Activated CD8-positive, alpha-beta memory T cell treated with anti-CD3 and anti-CD28 coated beads, Interleukin-2, amount 50 U/mL, for 1 hour (primary cell): ENCODE data around the gene ITGAX.
"Not testable (repeated sequence)": the region's sequence is repeated elsewhere in the genome, so short reads cannot be mapped to it uniquely, and the experiment has no call there.

Source experiments
- DNase-seq: peaks from one replicate; pipeline ENCODE4 v3.0.0-alpha.2; 2020; ENCODE audit errors: extremely low read depth

ITGAX gene

DNA sequence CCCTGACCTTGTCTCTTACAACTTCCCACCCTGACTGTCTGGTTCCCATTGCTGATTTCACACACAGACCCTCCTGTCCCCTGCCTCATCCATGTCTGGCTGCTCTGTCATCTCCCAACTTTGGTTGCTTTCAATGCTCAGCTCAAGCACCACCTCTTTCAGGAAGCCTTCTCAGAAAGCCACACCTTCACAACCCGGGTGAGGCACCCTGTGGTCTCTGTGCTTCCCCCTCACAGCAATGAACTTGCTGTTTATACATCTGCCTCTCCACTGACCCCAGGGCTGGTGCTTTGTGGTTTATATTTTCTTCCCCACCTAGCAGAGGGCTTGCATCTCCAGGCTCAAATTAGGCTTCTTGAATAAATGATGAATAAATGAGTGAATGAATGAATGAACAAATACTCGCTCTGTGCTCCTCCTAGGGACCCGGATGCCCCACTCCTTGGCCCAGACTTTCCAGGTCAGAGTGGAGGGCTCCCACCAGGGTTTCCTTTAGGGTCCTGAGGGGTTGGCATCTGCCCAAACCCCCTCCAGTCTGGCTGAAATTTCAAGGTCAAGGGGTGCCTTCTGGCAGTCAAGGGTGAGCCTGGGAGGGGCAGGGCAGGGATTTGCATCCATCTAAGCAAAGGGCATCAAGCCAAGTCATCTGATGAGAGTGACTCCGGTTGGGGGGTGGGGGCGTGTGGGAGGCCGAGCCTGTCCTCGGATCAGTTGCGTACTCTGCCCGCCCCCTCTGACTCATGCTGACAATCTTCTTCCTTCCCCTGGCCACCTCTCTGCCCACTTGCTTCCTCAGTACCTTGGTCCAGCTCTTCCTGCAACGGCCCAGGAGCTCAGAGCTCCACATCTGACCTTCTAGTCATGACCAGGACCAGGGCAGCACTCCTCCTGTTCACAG is at the start of gene ITGAX:
Gene ITGAX (plus strand): TSS at position 783 of the 898 bp plus-strand sequence. CDS start 79 bp downstream, at position 862.
- DNase-seq: no peak

GRCh38 chr16:31305219-31305618 is 49.8 kb upstream of the ITGAX start:
- no peak for DNase-seq

GRCh38 chr16:31308381-31308780 is 46.6 kb upstream of the ITGAX start:
- not testable (repeated sequence) for DNase-seq

DNA sequence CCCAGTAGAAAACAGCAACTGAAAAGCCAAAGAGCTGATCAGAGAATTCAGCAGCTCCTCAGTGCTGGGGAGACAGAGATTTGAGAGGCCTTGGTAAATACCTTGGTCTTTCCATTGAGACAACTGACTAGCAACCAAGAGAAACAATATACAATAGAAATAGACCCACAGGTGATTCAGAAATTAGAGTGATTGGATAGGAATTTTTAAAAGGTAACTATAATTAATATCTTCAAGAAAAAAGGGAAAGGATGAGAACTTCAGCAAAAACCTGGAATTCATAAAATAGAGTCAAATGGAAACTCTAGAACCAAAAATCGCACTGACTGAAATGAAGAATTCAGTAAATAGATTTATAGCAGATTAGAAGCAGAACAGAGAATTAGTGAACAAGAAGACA is 32.5 kb upstream of the ITGAX start:
- DNase-seq: no peak

GRCh38 chr16:31323959-31324629 is 30.9 kb upstream of the ITGAX start:
- DNase-seq: no peak

GRCh38 chr16:31325171-31325570 is 29.8 kb upstream of the ITGAX start:
- DNase-seq: no peak

DNA sequence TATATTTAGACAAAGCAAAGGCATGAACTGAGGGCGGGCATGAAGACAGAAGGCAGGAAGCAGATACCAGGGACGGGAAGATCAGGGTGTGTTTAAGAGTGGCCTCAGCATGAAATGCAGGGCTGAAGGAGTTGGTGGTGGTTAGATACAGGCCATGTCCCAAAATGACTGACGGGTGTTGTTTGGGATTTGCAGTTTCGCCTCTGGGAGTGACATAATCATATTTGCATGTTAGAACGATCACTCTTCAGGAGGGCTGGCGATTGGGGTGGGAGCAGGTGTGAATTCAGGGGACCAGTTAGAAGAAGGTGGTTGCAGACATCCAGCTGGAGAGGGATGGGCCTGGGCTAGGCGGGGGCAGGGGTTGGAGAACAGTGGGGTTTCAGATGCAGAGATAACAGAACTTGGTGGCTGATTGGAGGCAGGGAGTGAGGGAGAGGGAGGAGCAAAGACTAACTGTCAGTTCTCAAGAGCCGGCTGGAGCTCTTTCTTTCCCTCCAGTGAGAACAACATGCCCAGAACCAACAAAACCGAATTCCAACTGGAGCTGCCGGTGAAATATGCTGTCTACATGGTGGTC is 27.2 kb upstream of the ITGAX start:
- DNase-seq: no peak

- no peak for DNase-seq
Observed at GRCh38 chr16:31328322-31329052, 26.5 kb upstream of the ITGAX start.

DNA sequence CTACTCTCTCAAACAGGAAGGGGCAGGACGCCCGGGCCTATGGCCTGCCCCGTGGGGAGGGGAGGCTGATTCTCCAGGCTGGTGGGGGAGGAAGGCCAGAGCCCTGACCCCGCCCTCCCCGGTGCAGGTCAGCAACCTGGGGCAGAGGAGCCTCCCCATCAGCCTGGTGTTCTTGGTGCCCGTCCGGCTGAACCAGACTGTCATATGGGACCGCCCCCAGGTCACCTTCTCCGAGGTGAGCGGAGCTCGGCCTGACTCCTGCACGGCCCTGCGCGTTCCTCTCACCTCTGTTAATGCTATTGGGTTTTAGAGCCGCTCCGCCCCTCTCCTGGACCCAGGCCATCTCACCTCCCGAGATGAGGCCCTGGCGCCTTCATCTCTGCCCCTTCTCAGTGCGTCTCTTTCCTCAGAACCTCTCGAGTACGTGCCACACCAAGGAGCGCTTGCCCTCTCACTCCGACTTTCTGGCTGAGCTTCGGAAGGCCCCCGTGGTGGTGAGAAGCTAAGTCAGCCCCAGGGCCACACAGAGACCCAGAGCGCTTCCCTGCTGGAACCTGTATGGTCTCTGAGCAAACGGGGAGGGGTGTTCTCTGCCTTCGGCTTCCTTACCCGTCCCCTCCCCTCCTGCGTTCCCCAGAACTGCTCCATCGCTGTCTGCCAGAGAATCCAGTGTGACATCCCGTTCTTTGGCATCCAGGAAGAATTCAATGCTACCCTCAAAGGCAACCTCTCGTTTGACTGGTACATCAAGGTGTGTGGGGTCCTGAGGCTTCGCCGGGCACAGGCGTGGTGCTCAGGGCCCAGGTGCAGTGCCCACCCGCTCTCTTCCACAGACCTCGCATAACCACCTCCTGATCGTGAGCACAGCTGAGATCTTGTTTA is 25.1 kb upstream of the ITGAX start:
- no peak for DNase-seq

DNA sequence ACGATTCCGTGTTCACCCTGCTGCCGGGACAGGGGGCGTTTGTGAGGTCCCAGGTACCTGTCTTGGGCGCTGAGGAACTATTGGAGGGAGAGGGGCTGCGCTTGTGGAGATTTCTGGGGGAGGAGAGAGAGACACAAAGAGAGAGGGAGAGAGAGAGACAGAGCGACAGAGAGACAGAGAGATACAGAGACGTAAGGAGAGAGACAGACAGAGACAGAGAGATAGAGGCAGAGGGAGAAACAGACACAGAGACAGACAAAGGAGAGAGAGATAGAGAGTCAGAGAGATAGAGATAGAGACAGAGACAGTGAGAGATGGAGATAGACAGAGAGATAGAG is 24.5 kb upstream of the ITGAX start:
- DNase-seq: no peak

GRCh38 chr16:31331141-31331764 is 23.7 kb upstream of the ITGAX start:
- no peak for DNase-seq

DNA sequence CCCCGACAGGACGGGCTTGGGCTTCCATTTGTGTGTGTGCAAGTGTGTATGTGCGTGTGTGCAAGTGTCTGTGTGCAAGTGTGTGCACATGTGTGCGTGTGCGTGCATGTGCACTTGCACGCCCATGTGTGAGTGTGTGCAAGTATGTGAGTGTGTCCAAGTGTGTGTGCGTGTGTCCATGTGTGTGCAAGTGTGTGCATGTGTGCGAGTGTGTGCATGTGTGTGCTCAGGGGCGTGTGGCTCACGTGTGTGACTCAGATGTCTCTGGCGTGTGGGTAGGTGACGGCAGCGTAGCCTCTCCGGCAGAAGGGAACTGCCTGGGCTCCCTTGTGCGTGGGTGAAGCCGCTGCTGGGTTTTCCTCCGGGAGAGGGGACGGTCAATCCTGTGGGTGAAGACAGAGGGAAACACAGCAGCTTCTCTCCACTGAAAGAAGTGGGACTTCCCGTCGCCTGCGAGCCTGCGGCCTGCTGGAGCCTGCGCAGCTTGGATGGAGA is 23.1 kb upstream of the ITGAX start:
- DNase-seq: no peak

DNA sequence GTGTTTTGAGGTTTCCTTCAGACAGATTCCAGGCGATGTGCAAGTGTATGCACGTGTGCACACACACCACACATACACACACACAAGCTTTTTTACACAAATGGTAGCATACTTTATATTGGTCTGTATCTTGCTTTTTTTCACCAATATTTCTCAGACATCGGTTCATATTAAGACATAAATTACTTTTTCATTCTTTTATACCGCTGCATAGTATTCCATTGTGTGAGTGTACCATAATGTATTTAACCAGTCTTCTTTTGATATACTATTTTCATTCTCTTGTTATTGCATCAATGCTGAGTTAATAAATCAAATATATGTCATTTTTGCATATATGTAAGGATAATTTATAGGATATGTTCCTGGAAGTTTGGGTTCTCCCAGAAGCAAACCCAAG is 22.4 kb upstream of the ITGAX start:
- DNase-seq: no peak

- DNase-seq: no peak
Observed at GRCh38 chr16:31333686-31334649, 21.0 kb upstream of the ITGAX start.

DNA sequence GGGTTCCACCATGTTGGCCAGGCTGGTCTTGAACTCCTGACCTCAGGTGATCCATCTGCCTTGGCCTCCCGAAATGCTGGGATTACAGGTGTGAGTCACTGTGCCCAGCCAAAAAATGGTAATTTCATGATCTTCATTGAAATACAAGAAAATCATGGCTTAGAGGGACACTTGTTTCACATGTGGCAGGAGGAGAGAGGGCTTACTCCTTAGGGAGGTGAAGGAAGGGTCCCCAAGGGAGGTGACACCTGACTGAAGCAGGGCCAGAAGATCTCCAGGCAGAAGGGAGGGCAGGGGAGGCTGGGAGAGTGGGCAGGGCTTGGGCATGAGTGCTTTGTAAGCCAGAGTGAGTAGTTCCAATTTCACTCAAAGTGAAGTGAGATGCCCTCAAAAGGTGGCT is 20.0 kb upstream of the ITGAX start:
- no peak for DNase-seq

DNA sequence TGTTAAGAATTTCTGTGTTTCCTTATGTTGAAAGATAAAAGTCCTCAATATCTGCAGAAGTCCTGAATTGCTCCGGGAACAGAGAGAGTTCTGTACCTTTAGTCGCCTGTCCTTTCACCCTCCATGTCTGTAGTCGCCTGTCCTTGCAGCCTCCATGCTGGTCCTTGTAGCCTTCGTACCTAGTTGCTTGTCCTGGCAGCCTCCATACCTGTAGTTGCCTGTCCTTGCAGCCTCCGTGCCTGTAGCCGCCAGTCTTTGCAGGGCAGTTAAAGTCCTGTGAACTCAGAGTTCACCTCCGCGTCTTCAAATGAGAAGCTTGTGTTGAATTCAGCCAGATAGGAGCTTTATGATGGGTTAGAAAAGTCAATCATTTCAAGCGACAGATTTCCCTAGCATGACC is 19.5 kb upstream of the ITGAX start:
- DNase-seq: no peak

DNA sequence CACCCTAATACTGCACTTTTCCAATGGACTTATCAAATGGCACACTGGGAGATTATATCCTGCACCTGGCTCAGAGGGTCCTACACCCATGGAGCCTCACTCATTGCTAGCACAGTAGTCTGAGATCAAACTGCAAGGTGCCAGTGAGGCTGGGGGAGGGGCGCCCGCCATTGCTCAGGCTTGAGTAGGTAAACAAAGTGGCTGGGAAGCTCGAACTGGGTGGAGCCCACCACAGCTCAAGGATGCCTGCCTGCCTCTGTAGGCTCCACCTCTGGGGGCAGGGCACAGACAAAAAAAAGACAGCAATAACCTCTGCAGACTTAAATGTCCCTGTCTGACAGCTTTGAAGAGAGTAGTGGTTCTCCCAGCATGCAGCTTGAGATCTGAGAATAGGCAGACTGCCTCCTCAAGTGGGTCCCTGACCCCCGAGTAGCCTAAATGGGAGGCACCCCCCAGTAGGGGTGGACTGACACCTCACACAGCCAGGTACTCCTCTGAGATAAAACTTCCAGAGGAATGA is 16.8 kb upstream of the ITGAX start:
- not testable (repeated sequence) for DNase-seq

DNA sequence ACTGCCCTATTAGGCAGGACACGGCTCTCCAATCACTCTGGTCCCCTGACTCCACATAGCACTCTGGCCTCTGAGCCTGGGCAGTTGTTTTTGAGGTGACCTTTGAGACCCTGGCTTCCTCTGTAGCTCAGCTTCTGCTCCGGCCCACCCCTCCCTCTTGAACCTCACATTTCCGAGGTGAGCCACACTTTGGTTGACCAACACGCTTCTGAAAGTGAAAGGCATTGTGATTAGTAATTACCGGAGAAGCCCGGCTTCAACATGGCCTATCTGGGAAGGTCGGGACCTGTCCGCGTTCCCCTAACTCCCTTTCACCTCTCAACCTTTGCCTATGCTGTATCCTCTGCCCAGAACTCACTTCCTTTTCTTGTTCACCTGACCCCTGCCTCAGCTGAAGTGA is 10.3 kb upstream of the ITGAX start:
- DNase-seq: no peak

DNA sequence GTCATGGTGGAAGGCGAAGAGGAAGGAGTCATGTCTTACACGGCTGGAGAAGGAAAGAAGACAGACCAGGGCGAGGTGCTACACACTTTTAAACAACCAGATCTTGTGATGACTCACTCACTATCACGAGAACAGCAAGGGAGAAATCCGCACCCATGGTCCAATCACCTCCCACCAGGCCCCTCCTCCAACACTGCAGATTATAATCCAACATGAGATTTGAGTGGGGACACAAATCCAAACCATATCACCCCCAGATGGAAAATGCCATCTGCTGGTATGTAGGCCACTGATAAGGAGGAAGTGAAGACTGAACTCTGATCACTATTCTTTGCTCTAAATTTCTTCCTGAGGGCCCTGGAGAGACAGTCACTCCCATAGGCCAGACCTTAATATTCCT is 7.5 kb upstream of the ITGAX start:
- no peak for DNase-seq
